Stimulated activated CD4-positive, alpha-beta T cell treated with anti-CD3 and anti-CD28 coated beads, Interleukin-15, amount 100 ng/mL, for 48 hours (primary cell): Measurements from ENCODE around the gene SLC41A2.
A peak's percentile ranks its signal among the peaks of the same experiment; 100 is the strongest.

Source experiments
- DNase-seq, 2 donors: peaks; one replicate each; pipeline ENCODE4 v3.0.0-alpha.2; 2020; ENCODE audit warnings: low read depth in 2 of 2

SLC41A2 gene

GRCh38 chr12:104930388-104931326 lies 27.4 kb downstream of the SLC41A2 start:
- peak; percentile 36 to 37 for DNase-seq

DNA sequence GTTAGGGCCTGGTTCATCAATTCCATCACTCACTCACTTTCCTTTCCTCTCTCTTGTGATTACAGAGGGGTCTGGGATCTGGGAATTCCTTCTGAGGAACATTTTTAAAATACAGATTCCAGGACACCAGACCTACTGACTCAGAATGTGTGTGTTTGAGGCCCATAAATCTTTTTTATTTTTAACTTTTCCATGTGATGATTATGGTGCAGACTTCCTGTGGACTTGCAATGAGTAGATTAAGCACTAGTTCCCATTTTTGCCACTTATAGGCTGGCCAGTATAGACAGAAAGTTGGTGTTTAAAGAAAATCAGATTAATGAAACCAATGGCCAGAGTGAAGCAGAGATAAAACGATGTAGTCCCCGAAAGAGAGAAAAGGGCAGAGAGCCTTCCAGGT lies 28.1 kb downstream of the SLC41A2 start:
- DNase-seq = no peak

GRCh38 chr12:104929368-104929767 lies 28.7 kb downstream of the SLC41A2 start:
- no peak for DNase-seq

DNA sequence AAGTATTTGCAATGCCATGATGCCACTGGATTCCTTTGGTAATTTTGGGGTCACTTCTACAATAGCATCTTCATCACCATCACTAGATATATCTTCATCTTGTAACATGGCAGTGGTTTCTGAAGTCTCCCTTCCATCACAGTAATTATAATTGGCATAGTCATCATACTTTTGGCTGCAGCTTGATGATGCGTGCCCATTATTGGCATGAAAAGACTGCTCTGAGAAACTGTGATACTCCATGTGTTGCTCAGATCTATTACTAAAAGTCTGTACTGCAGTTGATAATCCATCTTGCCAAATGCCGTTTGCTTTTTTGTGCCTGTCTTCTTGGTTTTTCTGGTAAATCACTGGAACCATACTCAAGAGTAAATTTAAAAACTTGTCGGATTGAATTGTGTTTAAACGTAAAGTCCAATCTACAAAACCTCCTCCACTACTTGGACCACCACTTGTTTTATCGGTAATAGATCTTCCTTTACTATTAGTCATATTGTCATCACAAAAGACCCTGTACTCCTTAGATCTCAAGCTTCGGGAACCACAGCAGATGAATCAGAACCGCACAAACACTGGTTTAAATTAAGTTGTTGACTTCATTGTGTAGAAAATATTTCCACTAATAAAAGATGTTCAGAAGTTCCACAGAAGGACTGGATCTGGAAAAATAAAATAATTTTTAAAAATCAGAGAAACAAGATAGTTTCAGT lies 29.9 kb downstream of the SLC41A2 start:
- DNase-seq = no peak

DNA sequence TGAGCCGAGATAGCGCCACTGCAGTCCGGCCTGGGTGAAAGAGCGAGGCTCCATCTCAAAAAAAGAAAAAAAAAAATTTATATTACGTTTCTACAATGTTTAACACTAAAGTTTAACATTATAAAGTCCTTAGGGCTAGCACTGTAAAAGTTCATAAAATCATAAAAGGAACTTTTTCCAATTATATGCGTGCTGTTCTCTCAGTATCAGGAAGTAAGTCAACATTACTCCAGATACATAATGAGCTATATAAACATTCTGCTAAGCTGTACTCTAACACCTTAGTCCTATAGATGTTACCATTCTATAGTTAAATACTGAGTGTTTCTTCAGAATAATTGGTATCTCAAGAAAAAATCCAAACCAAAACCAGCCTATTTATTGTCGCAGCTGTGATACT lies 32.6 kb downstream of the SLC41A2 start:
- DNase-seq = no peak

GRCh38 chr12:104921340-104921739 lies 36.8 kb downstream of the SLC41A2 start:
- DNase-seq = no peak

DNA sequence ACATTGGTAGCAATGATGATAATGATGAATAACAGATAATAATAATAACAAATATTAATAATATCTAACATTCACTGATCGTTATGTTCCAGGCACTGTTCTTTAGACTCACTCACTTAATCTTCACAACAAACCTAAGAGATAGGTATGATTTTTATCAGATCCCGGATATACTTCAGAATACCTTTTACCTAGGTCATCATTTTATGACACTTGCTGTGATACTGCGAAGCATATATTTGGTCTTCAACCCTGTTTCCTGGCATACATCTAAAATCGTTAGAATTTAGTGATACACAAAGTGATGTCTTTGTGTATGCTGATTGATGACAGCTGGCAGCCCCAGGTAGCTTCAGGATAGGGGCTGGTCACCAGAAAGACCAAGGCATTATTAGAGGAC lies 46.1 kb downstream of the SLC41A2 start:
- DNase-seq = no peak

- no peak for DNase-seq
Measured at GRCh38 chr12:104910196-104910840, 47.8 kb downstream of the SLC41A2 start.

DNA sequence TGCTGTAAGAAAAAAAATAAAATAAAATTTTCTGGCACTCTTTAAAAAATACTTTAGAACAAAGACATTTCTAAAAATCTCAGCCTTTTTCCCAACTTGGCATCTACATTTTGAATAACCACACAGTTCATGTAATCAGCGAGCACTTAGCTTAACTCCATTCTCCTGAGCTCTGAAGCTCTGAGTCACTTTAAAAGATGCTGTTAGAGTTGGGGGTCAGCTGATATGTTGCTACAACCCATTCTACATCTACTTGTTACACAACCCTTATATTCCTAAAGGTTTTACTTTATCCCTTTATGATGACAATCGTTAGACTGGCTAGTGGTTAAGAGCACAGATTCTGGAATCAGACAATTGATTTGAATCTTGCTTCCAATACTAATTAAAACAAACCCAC lies 48.3 kb downstream of the SLC41A2 start:
- no peak for DNase-seq
